Hematopoietic multipotent progenitor cell (in vitro differentiated cells): Measurements from ENCODE around the gene ATXN7L1. TPM values are rescaled to one million over a fixed set of nuclear protein-coding genes. Genes with fewer than 3 reads are reported as not detected.
A peak's percentile ranks its signal among the peaks of the same experiment; 100 is the strongest.
"Not testable (repeated sequence)": the region's sequence is repeated elsewhere in the genome, so short reads cannot be mapped to it uniquely, and the experiment has no call there.

Experiments
- DNase-seq, 3 donors: peaks; one replicate each; pipeline ENCODE4 v3.0.0-alpha.2; 2011 to 2015; ENCODE audit warnings: low read depth in 2 of 3, low spot score in 2 of 3
- total RNA-seq: library from RNA; depleted of rRNA; stranded (reverse); fragments of >200 nt; gene quantifications from one replicate; pipeline ENCODE4 v1.2.3, GENCODE V29; 2012

The ATXN7L1 gene
- total RNA-seq, 1 donor = 7.8 TPM

DNA sequence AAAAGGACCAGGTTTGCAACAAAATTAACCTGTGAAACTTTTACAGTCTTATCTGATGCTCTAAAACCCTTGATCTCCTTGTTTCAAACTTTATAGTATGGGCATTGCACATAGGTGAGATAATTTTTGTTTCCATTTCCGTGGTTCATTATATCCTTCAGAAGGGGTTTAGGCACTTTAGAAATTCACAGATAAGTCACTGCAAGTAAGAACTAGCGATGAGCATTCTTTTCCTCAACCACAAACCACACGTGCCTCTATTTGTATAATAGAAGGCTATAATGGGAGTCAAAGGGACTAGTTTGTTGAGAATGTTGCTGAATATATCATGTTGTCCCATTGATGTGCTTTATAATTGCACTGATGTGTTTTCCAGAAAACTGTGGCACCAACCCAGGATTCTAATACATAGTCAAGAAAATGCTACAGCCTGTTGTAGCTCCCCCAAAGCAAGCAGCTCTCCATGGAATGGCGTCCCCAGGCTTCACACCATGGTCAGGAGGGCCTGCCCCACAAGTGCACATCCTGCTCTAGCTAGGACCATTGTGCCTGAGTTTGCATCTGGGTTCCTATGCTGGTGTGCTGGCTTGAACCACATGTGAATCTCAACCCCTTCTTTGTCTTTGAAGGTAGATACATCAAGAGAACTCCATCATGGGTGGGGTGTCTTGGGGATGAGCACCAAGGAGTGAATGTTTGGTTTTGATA is 14.0 kb upstream of the ATXN7L1 start:
- no peak for DNase-seq

DNA sequence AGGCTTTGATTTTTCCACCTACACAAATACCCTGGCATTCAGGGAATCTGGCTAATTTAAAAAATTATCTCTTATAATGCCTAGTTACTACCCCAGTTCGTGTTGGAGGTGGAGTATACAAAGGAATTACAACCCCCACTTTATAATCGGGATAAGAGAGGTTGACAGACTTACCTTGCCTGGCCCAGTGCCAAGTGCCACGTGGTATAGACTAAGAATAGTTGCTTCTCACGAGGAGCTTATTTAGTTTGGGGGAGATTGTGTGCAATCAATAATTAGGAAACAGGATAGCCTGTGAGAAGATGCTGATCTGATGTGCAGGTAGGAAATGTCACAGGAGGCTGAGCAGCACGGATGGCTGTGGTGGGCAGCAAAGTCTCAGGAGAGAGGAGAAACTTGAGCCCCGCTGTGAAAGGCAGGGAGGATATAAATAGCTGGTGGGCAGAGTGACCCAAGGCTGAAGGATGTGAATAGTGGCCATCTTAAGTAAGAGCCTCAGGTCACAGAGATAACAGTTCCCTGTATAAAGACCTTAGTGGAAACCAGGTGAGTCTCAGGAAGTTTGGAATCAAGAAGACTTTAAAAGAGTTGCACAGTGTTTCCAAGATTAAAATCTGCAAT is 11.3 kb upstream of the ATXN7L1 start:
- DNase-seq = no peak

- DNase-seq = no peak
These were observed 10.4 kb upstream of the ATXN7L1 start for GRCh38 chr7:105886776-105887175.

DNA sequence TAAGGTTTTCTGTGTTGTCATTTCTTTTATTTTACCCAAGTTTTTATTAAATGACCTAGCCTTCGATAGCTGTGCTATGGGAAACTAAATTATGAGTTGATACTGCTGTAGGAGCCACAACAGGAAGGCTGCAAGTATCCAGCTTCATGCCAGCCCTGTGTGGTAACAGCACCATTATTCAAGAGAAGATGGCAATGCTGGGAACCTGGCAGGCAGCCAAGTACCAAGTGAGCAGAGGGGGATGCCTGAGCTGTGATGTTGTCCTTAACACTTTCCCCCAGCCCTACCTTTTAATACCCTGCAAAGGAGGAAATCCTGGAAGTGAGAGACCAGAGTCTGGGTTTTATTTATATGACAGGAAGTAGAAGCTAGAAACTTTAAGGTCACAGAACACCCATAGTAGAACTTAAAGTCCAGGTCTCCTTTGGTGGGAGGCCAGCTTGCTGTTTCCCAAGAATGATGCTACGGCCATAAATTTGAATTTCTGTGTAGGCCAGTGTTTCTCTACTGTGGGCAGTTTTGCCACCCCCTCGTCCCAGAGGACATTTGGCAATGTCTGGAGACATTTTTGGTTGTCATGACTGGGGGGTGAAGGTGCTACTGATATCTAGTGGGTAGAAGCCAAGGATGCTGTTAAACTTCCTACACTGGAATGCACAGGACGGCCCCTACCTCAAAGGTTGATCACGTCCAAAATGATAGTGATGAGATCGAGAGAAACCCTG is 9.2 kb upstream of the ATXN7L1 start:
- peak in 2 of 3 donors; percentile 35 to 84 for DNase-seq

DNA sequence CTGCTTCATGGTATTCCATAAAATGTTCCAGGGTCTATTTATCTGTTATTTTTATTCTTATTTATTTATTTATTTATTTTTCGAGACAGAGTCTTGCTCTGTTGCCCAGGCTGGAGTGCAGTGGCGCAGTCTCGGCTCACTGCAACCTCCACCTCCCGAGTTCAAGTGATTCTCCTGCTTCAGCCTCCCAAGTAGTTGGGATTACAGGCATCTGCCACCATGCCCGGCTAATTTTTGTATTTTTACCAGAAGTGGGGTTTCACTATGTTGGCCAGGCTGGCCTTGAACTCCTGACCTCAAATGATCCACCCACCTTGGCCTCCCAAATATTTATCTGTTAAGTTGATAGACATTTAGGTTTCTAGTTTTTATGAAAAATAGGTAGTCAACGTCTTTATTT is 6.8 kb upstream of the ATXN7L1 start:
- not testable (repeated sequence) for DNase-seq

GRCh38 chr7:105881439-105881838 is 5.0 kb upstream of the ATXN7L1 start:
- DNase-seq = no peak

- DNase-seq = no peak
These were observed 4.4 kb upstream of the ATXN7L1 start for GRCh38 chr7:105880571-105881330.

DNA sequence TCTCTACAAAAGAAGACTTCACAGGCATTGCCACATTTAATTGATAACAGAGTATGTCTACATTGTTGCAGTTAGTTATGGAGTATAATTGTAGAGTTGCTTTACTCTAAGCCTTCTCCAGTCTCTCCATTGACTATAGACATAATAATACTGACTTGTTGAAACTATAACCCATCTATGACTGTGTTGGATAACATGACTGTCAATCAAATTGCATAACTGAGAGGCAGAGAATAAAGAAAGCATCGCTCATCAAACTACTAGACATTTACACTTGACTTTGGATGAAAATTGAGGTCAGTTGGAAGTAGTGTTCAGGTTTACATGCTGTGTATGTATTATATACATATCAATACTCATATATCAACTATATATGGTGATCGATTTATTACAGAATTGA is 3.4 kb upstream of the ATXN7L1 start:
- DNase-seq = no peak

DNA sequence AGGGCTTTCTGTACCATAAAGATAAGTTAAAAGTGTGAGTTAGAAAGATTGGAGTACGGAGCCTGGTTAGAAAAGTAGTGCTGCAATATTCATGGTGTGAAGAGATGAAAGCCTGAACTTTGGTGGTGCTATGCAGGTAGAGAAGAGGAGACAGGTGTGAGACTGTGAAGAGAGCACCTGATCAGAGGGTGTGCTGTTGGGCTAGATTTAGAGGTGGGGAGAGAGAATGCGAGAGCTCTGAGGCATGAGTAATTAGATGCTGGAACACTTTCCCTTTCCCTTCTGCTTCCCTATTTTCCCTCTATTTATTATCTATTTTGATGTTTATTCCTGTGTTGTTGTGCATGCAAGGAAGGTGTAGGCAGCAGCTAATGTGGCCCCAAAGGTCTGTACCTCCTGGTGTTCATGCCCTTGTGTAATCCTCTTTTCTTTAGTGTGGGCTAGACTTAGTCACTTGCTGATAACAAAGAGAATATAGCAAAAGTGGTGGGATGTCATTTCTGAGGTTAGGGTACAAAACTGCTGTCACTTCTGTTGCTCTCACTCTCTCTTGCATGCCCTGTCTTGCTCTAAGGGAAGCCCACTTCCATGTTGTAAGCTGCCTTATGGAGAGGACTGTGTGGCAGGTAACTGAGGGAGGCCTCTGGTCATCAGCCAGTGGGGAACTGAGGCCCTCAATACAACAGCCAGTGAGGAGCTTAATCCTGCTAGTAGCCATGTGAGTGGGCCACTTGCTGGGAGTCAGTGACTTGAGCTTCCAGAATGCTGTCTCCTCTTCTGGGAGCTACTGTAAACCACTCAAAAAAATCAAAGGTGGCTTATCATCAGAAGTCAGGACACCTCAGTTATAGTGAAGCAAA is 2.6 kb upstream of the ATXN7L1 start:
- DNase-seq = no peak

DNA sequence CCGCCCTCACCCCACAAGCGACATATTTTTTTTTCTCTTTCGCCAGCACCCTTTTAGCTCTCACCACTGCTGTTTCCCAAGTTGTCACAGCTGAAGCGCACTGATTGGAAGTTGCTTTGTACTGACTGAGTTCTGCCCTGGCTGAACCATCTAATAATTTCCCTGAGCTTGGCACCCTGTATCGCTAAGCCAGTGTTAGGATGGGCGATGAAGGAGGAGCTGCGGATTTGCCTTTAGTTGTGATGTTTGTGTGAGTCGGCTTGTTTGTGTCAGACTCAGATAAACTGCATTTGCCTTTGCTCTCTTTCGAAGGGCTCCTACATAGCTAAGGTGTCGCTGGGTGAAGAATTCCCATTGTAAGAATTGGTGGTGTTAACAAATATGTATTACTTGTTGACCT is 1.3 kb upstream of the ATXN7L1 start:
- no peak for DNase-seq

GRCh38 chr7:105876964-105877601 is 684 bp upstream of the ATXN7L1 start:
- no peak for DNase-seq

DNA sequence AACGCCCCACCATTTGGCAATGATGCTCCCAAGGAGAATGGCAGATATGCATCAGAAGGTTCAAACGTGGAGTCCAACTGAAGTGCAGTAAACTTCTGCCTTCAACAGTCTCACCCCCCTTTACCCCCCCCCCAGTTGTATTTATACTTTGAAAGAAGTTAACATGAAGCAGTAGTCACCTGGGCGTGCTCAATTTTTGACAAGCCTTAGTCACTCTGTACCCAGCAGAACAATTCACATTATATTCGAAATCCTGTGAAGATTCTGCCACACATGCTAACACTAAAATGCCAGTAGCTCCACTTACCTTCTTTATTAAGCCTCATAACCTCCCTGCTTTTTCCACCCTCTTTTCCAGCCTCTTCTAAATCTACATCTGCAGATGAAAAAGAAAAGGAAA is 894 bp downstream of the ATXN7L1 start:
- no peak for DNase-seq

DNA sequence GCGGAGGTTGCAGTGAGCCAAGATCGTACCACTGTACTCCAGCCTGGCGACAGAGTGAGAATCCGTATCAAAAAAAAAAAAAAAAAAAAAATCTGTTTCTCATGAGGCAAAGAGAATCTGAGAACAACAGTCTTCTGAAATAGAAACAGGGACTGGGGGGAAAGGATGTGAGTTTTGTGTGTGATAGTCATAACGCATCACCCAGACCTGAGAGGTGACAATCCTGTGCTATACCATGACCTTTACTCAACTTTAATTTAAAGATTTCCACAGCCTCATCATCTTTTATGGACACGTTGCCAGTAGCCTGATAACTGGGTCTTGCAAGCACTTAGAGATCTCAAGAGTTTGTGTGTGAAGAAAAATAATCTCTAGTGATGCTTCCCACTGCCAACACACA is 2.3 kb downstream of the ATXN7L1 start:
- no peak for DNase-seq

- no peak for DNase-seq
These were observed 3.9 kb downstream of the ATXN7L1 start for GRCh38 chr7:105872491-105872890.

DNA sequence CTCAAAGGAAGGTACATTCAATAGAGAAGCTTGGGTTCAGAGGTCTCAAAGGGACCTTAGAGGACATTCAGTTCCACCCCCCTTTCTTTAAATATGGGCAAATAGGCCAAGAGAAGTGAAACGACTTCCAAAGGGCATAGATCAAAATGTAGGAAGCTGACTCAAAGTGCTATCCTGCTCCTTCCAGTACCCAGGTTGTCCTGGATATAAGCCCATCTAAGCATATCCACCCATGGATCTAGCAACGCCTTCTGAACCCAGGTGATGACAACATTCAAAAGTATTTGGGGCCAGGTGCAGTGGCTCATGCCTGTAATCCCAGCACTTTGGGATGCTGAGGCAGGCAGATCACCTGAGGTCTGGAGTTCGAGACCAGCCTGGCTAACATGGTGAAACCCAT is 5.3 kb downstream of the ATXN7L1 start:
- no peak for DNase-seq

DNA sequence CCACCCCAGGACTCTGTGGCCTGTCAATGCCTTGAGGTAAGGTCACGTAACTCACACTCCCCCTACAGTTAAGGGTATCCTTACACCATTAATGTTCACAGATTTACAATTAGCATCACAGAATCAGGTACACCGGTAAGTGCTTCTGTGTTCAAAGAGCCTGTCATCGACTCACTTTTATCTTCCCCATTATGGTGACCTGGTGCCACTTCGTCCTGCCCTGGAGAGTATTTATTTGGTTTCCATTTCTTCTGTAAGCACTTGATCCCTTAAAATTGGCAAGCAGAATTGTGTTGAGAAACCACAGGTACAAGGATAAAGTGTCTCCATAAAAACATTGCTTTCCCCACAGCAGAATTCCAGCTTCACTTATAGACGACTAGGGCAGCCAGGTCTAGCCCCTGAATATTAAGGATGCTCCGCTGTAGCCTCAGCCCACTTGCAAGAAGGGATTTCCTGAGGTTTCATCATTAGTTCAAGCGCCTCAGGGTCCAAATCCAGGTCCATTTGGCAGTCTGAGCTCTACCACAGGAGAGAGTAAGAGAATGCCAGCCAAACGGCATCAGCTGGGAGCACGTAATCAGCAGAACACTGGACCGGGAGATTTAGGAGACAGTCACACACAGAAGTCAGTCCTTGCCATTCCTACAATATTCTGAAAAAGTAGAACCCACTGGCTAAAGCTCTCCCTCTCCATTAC is 10.1 kb downstream of the ATXN7L1 start:
- DNase-seq = no peak

GRCh38 chr7:105863876-105864275 is 12.5 kb downstream of the ATXN7L1 start:
- DNase-seq = no peak

GRCh38 chr7:105862770-105863169 is 13.6 kb downstream of the ATXN7L1 start:
- no peak for DNase-seq

GRCh38 chr7:105862276-105862675 is 14.1 kb downstream of the ATXN7L1 start:
- no peak for DNase-seq
